GM12878 (cell line): Measurements from ENCODE around the gene NEMP2. TPM values are rescaled to one million over a fixed set of nuclear protein-coding genes. Genes with fewer than 3 reads are reported as not detected.

ENCODE experiments used
- ATAC-seq: fragments of 200-7000 bp; cut with Tn5 transposase; 3 replicates; pipeline ENCODE4 v1.9.1; 2020; ENCODE audit warnings: mild to moderate bottlenecking, moderate library complexity
- BruUV-seq: library from RNA; stranded (reverse); fragments of 400-500 nt; replicated peaks from 2 replicates; lab custom pipeline; 2021; lab: Mats Ljungman, UMichigan
- CTCF ChIA-PET: fragments of 300-600 bp; sonication (Branson Sonifier 250); formaldehyde crosslinking; extraction: SDS; loops from one replicate; lab custom pipeline; 2021; ENCODE audit warnings: inconsistent platforms; lab: Yijun Ruan, JAX
- POLR2A ChIA-PET: fragments of 350-600 bp; formaldehyde crosslinking; extraction: SDS; loops from one replicate; lab custom pipeline; 2021; ENCODE audit warnings: inconsistent platforms; lab: Charles Lee
- RAD21 ChIA-PET: fragments of 300-600 bp; sonication (Branson Sonifier 250); formaldehyde crosslinking; loops from one replicate; lab custom pipeline; 2023; ENCODE audit warnings: antibody characterized with exemption; ENCODE audit not compliant: unreplicated experiment; lab: Charles Lee
- SMC1A ChIA-PET: fragments of 300-600 bp; sonication (Branson Sonifier 250); formaldehyde crosslinking; loops from one replicate; lab custom pipeline; 2023; ENCODE audit not compliant: unreplicated experiment, uncharacterized antibody; lab: Charles Lee
- DNase-seq: peaks from one replicate; pipeline ENCODE4 v3.0.0-alpha.2; 2011; ENCODE audit warnings: low read depth, low spot score
- FAIRE-seq: peaks from 3 replicates; lab custom pipeline; 2011; peaks lifted over from hg19 to GRCh38; lab: Jason Lieb, UNC
- H2AFZ ChIP-seq: 2 replicates; pipeline ENCODE4 v1.6.0; 2011; ENCODE audit warnings: low read depth, low read length, control low read depth; ENCODE audit not compliant: control insufficient read depth
- H3K27ac ChIP-seq: 2 replicates; pipeline ENCODE4 v1.5.1; 2011; ENCODE audit warnings: control low read depth; ENCODE audit not compliant: control insufficient read depth, insufficient read depth
- H3K27me3 ChIP-seq, 2 experiments: replicated peaks in 1 of 2; 2 replicates each; pipeline versions ENCODE4 v1.6.0 to v1.6.1; 2011; ENCODE audit warnings: low read length in 1 of 2; ENCODE audit not compliant: control insufficient read depth in 2 of 2, insufficient read depth in 2 of 2
- H3K36me3 ChIP-seq, 2 experiments: 2 replicates each; pipeline ENCODE4 v1.5.1; 2011; ENCODE audit warnings: low read length in 1 of 2; ENCODE audit not compliant: control insufficient read depth in 2 of 2, insufficient read depth in 2 of 2
- H3K4me1 ChIP-seq: 2 replicates; pipeline ENCODE4 v1.6.1; 2011; ENCODE audit warnings: mild to moderate bottlenecking, low read length, moderate library complexity, mixed read lengths; ENCODE audit not compliant: control insufficient read depth, insufficient read depth
- H3K4me2 ChIP-seq: 2 replicates; pipeline ENCODE4 v1.6.0; 2011; ENCODE audit warnings: control low read depth; ENCODE audit not compliant: control insufficient read depth, insufficient read depth
- H3K4me3 ChIP-seq: fragments of 200-600 bp; sonication (generic); 2 replicates; pipeline ENCODE4 v1.5.1; 2016
- H3K79me2 ChIP-seq: 2 replicates; pipeline ENCODE4 v1.6.0; 2011; ENCODE audit warnings: low read length; ENCODE audit not compliant: control insufficient read depth, insufficient read depth
- H3K9ac ChIP-seq: 2 replicates; pipeline ENCODE4 v1.8.0; 2011; ENCODE audit warnings: low read length, control low read depth, mixed read lengths; ENCODE audit not compliant: control insufficient read depth, insufficient read depth
- H3K9me3 ChIP-seq: replicated peaks from 3 replicates; pipeline ENCODE4 v1.5.1; 2011; ENCODE audit warnings: mild to moderate bottlenecking, low read length; ENCODE audit not compliant: control insufficient read depth, insufficient read depth
- H4K20me1 ChIP-seq: 2 replicates; pipeline ENCODE4 v1.6.0; 2011; ENCODE audit not compliant: control insufficient read depth, insufficient read depth
- ATF2 ChIP-seq: IDR thresholded peaks from 2 replicates; pipeline ENCODE4 v1.6.1; 2012; ENCODE audit warnings: low read length, inconsistent platforms
- E4F1 ChIP-seq: fragments of 450-650 bp; IDR thresholded peaks from 2 replicates; pipeline ENCODE4 v1.6.1; 2018; ENCODE audit warnings: borderline replicate concordance, mild to moderate bottlenecking; ENCODE audit not compliant: partially characterized antibody
- EED ChIP-seq: sonication (generic); IDR thresholded peaks from 2 replicates; pipeline ENCODE4 v1.6.1; 2016; ENCODE audit warnings: antibody characterized with exemption, low read depth
- ESRRA ChIP-seq: IDR thresholded peaks from 2 replicates; pipeline ENCODE4 v1.6.1; 2012; ENCODE audit warnings: mild to moderate bottlenecking, low read length, improper control_type of control experiment
- HCFC1 ChIP-seq: fragments of 150-350 bp; IDR thresholded peaks from 2 replicates; pipeline ENCODE4 v1.6.1; 2014; ENCODE audit warnings: low read length
- KLF5 ChIP-seq: fragments of 450-650 bp; IDR thresholded peaks from 2 replicates; pipeline ENCODE4 v1.6.1; 2014; ENCODE audit warnings: mild to moderate bottlenecking; ENCODE audit not compliant: partially characterized antibody
- MYB ChIP-seq: fragments of 150-350 bp; IDR thresholded peaks from 2 replicates; pipeline ENCODE4 v1.6.1; 2014; ENCODE audit warnings: mild to moderate bottlenecking, low read depth, low read length, borderline replicate concordance
- MYC ChIP-seq: IDR thresholded peaks from 2 replicates; pipeline ENCODE4 v1.6.1; 2011; ENCODE audit warnings: mild to moderate bottlenecking, low read length, moderate library complexity, inconsistent platforms; ENCODE audit not compliant: insufficient read depth, insufficient replicate concordance, insufficient read length, severe bottlenecking
- PRDM15 ChIP-seq: fragments of 450-650 bp; formaldehyde crosslinking; IDR thresholded peaks from 2 replicates; pipeline ENCODE4 v1.4.0; 2020; ENCODE audit warnings: mild to moderate bottlenecking, moderate library complexity
- RELB ChIP-seq: fragments of 450-650 bp; IDR thresholded peaks from 2 replicates; pipeline ENCODE4 v1.6.1; 2017; ENCODE audit warnings: low read depth, mild to moderate bottlenecking, moderate library complexity
- SMARCA5 ChIP-seq: fragments of 450-650 bp; IDR thresholded peaks from 2 replicates; pipeline ENCODE4 v1.6.1; 2017; ENCODE audit warnings: mild to moderate bottlenecking
- STAT3 ChIP-seq: IDR thresholded peaks from 2 replicates; pipeline ENCODE4 v1.6.1; 2011; ENCODE audit warnings: low read depth, low read length, improper control_type of control experiment
- TAF1 ChIP-seq: IDR thresholded peaks from 2 replicates; pipeline ENCODE4 v1.6.1; 2011; ENCODE audit warnings: mild to moderate bottlenecking, low read depth, low read length, borderline replicate concordance
- ZNF24 ChIP-seq: fragments of 450-650 bp; IDR thresholded peaks from 2 replicates; pipeline ENCODE4 v1.6.1; 2017; ENCODE audit warnings: antibody characterized with exemption, mild to moderate bottlenecking
- ZNF622 ChIP-seq: fragments of 450-650 bp; IDR thresholded peaks from 2 replicates; pipeline ENCODE4 v1.6.1; 2017; ENCODE audit warnings: mild to moderate bottlenecking, inconsistent platforms
- WGBS: methylation state at CpG from one replicate; pipeline ENCODE4 v1.1.6; 2016; ENCODE audit warnings: low lambda C conversion rate; ENCODE audit not compliant: insufficient replicate concordance, insufficient coverage; ENCODE audit errors: missing lambda C conversion rate; 5-methylcytosine and 5-hydroxymethylcytosine counted together
- in situ Hi-C: fragments of 300-500 bp; cut with MboI; formaldehyde crosslinking; loops from 9 replicates; pipeline ENCODE4 v1.14.3; 2018; ENCODE audit warnings: mixed read lengths
- intact Hi-C: fragments of 100-400 bp; cut with micrococcal nuclease; formaldehyde crosslinking; loops from one replicate; pipeline ENCODE4 v1.14.2; 2022; ENCODE audit not compliant: unreplicated experiment
- polyA plus RNA-seq, 11 experiments: library from polyadenylated mRNA; depleted of rRNA in 4 of 11; unstranded in 6 of 11; stranded (reverse) in 5 of 11; fragments of >200 nt; fragmentation: Nextera tagmentation in 4 of 11; fragmentation: Illumina TruSeq in 1 of 11; extraction: Ambion mirVana in 4 of 11; extraction: Trizol in 1 of 11; gene quantifications; 1 replicate in 1 of 11; 2 replicates in 10 of 11; pipeline versions ENCODE4 v1.2.1 to v1.2.3, GENCODE V29; 2011 to 2016; ENCODE audit warnings: inconsistent platforms in 2 of 11, missing spikeins in 2 of 11, low read depth in 1 of 11
- total RNA-seq, 4 experiments: library from RNA; depleted of rRNA in 3 of 4; stranded (reverse); fragments of >200 nt in 3 of 4; fragmentation: Illumina TruSeq in 1 of 4; extraction: Trizol in 1 of 4; gene quantifications; 2 replicates each; pipeline versions ENCODE4 v1.2.1 to v1.2.3, GENCODE V29; 2013 to 2021

The NEMP2 gene
- total and polyA plus RNA-seq, 10 of the 15 experiments (the other 5 are each of a cell fraction or from before 2014, with no cell fraction given), result 2.3 to 14.0 (median 8.1) TPM

- ChIA-PET RAD21 (interaction anchor here (0.9 to 4.2 kb wide), 8 partner anchors 14 to 187 kb away, joined by 3 to 36 read pairs (median 4); partner anchors contain the start of gene NEMP2), POLR2A (interaction anchor here (2.5 kb wide), 1 partner anchor 12 kb away, joined by 10 read pairs; no protein-coding TSS in a partner anchor), SMC1A (interaction anchor here (0.7 to 8.4 kb wide), 13 partner anchors 8 to 333 kb away, joined by 3 to 65 read pairs (median 5); no protein-coding TSS in a partner anchor), CTCF (interaction anchor here (0.8 to 4.8 kb wide), 7 partner anchors 12 to 177 kb away, joined by 3 to 33 read pairs (median 3); no protein-coding TSS in a partner anchor)
- no peak overlapping the region for H3K9ac ChIP-seq
- H3K4me1 ChIP-seq, result peaks cover 7% of the 10 kb centered on the region
- H3K9me3 ChIP-seq, result no peaks in the 10 kb centered on the region
- H3K4me3 ChIP-seq, result no peak overlapping the region
- H2AFZ ChIP-seq, result no peak overlapping the region
- no peaks in the 10 kb centered on the region for H4K20me1 ChIP-seq
- H3K36me3 ChIP-seq, result peaks cover 2 to 9% of the 10 kb centered on the region in 2 experiments
- ATAC-seq, result no peak
- no peak overlapping the region for H3K4me2 ChIP-seq
- no TSS peak for BruUV-seq
- in situ Hi-C loops, result no loop called here
- DNase-seq, result no peak
- H3K27ac ChIP-seq, result no peak overlapping the region
- intact Hi-C loops, result loop anchor here (5.0 kb wide), 1 partner anchor 430 kb away; no protein-coding TSS in a partner anchor
- H3K27me3 ChIP-seq, result no peaks in the 10 kb centered on the region
- FAIRE-seq, result no peak
- no peaks in the 10 kb centered on the region for H3K79me2 ChIP-seq
- WGBS, result 98% methylated on average over 2 of the region's 2 CpGs
- TF ChIP-seq STAT3 (no peak), MYB (no peak), EED (no peak), E4F1 (no peak), ZNF622 (no peak), RELB (no peak), SMARCA5 (no peak), ESRRA (no peak), MYC (no peak), TAF1 (no peak), PRDM15 (CRISPR knock-in tag) (no peak), KLF5 (no peak), ZNF24 (no peak), HCFC1 (no peak), ATF2 (no peak)
These were observed 17.1 kb downstream of the NEMP2 start for GRCh38 chr2:190517468-190517867.
